HG02884 (cell line): ENCODE data around the gene CCDC174.

Source experiments
- ATAC-seq: cut with Tn5 transposase; IDR thresholded peaks from one replicate; pipeline ENCODE4 v1.9.1; 2021; ENCODE audit warnings: mild to moderate bottlenecking, moderate library complexity; ENCODE audit not compliant: unreplicated experiment

The CCDC174 gene

DNA sequence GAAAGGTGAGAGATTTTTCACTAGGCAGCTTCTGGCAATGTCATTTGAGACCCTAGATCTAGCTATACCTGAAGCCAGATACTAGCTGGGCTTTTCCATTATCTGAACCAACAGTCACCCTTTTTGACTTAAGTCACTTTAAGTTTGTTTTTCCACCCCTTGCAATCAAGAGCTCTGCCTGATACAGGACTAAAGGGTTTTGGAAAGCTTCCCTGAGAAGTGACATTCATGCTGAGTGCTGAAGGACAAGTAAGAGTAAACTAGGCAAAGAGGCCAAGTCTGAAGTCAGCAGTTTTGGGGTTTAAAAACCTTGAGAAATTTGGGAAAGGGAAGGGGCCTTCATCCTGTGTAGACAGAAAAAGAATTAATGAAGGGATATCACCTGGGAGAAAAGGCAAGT is 27.1 kb upstream of the CCDC174 start:
- ATAC-seq, result no peak

GRCh38 chr3:14625443-14625842 is 26.1 kb upstream of the CCDC174 start:
- no peak for ATAC-seq

- no peak for ATAC-seq
Measured at GRCh38 chr3:14627815-14628214, 23.7 kb upstream of the CCDC174 start.

DNA sequence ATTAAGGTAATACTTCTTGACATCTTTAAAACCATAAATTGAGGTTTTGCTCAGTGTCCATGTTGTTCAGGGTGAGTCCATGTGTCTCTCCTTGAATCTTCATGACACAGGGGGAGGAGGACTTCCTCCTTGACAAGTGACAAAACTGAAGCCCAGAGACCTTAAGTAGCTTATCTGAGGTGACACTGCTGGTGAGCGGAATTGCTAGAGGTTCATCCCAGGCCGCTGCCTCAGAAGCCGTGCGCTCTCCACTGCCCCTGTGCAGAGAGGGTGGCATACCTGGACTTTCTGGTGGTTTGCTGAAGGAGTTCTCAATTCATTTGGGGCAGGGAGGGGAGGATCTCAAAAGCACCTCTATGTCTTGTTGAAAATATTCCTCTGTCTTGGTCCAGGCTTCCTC is 23.2 kb upstream of the CCDC174 start:
- no peak for ATAC-seq

- ATAC-seq, result no peak
Measured at GRCh38 chr3:14630404-14631100, 21.0 kb upstream of the CCDC174 start.

- ATAC-seq, result no peak
Measured at GRCh38 chr3:14631101-14631497, 20.5 kb upstream of the CCDC174 start.

- no peak for ATAC-seq
Measured at GRCh38 chr3:14631687-14632441, 19.7 kb upstream of the CCDC174 start.

DNA sequence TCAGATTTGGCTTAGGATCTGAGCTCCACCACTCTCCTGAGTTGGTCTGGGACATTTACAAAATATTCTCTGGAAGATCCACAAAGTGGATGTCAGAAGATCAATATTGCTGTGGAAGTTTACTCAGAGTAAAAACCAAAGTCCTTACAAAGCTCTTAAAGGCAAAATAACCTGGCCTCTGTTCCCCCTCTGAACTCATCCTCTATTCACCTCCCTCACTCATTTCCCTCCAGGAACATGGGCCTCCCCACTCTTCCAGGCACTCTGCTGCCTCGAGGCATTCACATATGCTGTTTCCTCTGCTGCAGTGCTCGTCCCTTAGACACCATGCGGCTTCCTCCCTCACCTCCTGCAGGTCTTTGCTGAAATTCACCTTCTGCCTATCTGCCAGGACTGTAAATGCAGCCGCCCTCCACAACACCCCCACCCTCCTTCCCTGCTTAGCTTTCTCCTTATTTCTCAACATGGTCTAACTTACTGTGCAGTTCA is 19.1 kb upstream of the CCDC174 start:
- ATAC-seq, result no peak

DNA sequence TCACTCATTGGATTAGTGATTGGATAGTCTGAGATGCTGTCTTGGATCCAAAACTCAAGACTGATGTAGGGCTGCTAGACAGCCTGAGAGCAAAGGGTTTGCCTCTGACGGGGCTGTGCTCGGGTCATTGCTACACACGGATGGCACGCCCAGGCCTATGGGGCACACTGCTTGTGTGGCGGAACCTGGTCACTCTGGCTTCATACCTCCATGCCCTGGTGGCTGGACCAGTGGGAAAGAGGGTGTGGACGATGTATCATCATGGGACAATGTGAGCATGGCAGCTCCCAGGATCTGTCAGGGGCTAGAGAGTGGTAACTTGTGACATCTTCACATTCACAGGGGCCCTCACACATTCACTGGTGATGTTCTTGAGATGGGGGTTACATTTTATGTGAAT is 18.1 kb upstream of the CCDC174 start:
- no peak for ATAC-seq

DNA sequence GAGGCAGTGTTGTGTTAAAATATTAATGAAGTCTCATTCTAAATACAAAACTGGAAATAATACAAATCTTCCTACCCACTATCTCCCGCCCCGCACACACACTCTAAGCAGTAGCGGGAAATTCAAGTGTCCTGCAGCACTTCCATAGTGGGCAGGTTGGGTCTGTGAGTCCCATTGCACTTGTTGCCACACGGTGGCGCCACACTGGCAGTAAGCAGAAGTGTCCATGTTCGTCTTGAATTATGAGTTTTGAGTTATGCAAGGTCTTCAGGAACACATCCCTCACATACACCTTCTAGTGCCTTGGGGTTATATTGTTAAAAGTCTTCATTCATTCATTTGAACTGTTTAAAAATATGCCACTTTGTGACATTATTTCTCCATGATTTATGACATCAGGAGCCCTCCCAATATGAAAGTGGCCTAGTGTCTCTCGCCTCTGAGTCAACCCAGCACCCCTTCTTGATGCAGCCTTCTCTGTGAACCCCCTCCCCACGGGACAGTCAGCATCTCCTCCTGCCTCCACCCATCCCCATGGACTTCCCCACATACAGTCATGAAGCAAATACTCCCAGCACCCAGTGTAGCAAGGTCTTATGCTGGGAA is 17.6 kb upstream of the CCDC174 start:
- no peak for ATAC-seq

GRCh38 chr3:14634763-14635400 is 16.7 kb upstream of the CCDC174 start:
- ATAC-seq, result no peak

GRCh38 chr3:14636496-14637087 is 15.0 kb upstream of the CCDC174 start:
- no peak for ATAC-seq

DNA sequence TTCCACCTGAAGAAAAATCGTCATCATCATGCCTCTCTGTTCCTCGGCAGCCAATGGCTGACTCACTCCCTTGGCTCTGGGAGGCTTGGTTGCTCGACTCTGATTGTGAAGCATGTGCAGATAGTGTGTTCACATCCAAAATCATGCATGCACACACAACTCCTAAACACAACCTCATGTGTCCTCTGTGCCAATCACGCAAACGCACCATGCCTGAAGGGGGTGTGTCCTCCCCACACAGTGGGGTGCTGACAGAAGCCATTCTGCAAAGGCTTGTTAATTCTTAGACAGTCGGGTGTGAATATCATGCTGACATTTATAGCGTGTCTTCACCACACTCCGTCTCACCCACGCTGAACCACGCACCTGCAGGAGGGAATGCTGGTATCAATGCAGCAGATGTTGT is 11.4 kb upstream of the CCDC174 start:
- ATAC-seq, result no peak

GRCh38 chr3:14640734-14641133 is 10.8 kb upstream of the CCDC174 start:
- ATAC-seq, result no peak

DNA sequence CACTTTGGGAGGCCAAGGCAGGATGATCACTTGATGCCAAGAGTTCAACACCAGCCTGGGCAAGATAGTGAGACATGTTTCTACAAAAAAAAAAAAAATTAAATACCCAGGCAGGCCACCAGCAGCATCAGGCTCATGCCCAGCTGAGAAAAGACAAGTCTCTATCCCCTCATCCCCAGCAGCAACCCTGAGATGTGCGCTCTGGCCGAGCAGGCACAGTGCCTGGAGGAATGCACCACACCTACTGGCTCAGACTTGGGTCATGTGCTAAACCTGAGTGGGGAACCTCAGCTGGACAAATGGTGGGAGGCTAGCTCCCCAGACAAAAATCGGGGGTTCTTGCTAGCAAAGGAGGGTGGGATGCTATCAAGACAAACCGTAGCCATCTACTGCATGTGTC is 10.2 kb upstream of the CCDC174 start:
- ATAC-seq, result no peak

- no peak for ATAC-seq
Measured at GRCh38 chr3:14645453-14645852, 6.1 kb upstream of the CCDC174 start.

GRCh38 chr3:14646131-14646573 is 5.4 kb upstream of the CCDC174 start:
- no peak for ATAC-seq

DNA sequence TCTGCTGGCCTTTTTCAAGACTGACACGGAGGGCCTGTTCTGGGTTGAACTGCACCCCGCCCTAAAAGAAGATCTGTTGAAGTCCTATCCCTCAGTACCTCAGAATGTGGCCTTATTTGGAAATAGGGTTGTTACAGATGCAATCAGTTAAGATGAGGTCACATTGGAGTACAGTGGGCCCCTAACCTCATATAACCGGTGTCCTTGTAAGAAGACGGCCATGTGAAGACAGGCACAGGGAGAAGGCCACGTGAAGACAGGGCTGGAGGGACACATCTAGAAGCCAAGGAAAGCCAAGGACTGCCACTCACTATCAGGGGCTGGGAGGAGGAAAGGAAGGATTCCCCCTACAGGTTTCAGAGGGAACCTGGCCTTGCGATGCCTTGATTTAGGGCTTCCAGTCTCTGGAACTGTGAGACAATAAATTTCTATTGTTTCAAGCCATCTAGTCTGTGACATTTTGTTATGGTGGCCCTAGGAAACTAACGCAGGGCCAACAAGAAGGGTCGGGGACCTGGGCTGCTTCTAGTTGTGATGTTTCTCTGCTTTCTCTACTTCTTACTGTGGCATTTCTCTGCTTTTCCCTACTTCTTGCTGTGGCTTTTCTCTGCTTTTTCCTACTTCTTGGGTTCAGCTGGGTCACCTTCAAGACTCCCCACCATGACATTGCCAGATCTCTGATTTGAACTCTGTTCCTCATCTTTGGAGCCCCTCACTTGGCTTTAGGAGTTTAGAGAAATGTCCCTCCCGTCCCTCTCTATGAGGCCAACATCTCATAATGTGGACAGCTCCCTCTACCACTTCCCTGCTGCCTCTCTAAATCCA is 4.8 kb upstream of the CCDC174 start:
- no peak for ATAC-seq

DNA sequence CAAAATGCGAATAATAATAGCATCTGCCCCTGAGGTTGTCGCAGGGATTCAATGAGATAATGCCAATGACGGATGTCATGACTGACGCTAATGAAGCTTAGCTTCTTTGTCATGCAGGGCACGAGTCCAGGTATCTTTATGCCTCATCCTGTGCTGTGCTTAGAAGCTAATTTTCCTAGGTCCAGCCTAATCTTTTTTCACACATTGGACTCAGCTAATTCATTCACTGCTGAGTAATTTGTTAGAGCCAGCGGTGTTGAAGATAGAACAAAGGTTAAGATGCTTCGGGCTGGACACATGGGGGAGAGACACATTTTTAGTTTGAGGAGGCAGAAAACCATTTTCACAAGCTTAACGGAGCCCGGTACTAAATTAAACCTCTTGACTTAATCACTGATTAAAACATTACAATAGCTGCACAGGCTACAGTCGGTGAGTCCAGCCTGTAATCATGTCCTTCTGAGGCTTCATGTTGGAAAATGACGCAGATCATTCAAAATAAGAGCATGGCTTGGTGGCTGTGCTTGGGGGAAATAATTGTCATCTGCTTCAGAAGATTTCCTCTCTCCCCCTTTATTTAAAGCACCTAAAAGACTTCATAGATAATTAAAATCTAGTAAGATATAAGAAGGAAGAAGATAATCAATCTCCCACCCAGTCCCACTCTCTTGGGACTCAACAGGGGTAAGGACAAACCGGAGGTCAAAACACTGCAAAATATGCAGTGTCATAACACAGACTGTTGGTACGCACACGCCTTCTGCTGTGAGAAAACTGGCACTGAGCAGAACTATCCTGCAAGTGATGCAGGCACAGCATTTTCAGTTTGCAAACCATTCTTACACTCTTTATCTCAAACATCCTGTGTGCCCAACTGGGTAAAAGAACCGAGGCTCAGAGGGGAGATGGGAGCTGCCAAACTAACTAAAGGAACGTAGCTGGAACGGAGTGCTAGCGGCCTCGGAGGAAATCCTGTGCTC is 3.3 kb upstream of the CCDC174 start:
- ATAC-seq, result no peak
